8988T (cell line): Measurements from ENCODE around the gene TIMM8A.
"Not testable (repeated sequence)": the region's sequence is repeated elsewhere in the genome, so short reads cannot be mapped to it uniquely, and the experiment has no call there.

Source experiments
- DNase-seq: peaks from one replicate; pipeline ENCODE4 v3.0.0; 2011

The TIMM8A gene

DNA sequence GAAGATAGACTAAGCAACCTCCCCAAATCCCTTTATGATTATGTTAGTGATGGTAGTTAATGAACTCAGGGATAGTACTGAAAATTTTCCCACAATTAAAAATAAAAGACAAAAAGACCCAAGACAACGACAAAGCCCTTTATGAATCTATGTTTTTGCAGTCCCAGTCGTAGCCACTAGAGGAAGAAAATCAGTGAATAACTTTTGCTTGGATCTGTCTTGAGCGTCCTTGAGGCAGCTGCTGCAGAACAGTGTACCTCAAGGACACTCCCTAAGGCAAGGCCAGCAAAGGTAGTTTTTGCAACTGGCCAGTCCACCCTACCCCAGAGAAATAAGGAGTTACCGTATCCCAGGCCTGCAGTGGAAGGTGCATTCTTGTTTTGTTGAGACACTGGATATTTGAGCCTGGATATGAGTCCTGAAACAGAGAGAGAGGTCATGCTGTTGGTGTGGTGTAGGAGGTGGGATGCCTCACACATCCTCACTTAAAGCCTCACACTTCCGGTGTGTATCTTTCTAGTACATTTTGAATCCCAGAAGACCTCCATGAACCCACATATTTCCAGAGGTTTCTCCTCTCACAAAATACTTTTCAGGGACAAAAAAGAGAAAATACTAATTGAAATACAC lies 8.7 kb upstream of the TIMM8A start:
- no peak for DNase-seq

- DNase-seq = no peak
Measured at GRCh38 chrX:101349193-101349562, 636 bp upstream of the TIMM8A start.

DNA sequence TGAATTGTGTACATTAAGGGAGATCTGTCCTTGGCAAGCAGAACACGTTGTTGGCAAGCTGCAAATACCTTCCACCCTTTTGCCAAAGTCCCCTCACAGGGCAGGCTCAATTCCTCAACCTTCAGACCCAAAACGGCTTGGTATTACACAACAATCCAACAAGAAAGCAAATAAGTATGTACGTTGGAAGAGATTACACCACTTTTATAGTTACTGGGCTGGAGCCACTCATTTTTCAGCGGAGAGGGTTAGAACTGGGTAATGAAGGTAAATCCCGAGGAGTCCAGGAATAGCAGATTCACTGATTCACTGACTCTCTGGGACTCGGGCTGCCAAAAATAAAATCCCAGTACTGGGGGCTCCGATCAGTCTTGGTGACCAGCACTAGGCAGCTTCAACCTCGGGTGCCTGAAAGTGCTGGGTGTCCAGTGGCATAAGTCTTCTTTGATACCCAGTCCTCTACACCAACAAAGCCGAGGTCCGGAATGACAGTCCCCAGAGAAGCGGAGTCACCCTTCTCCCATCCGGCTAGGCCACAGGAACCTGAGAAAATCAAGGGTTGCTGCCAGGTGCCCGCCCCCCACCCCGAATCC lies 587 bp downstream of the TIMM8A start:
- DNase-seq = no peak

DNA sequence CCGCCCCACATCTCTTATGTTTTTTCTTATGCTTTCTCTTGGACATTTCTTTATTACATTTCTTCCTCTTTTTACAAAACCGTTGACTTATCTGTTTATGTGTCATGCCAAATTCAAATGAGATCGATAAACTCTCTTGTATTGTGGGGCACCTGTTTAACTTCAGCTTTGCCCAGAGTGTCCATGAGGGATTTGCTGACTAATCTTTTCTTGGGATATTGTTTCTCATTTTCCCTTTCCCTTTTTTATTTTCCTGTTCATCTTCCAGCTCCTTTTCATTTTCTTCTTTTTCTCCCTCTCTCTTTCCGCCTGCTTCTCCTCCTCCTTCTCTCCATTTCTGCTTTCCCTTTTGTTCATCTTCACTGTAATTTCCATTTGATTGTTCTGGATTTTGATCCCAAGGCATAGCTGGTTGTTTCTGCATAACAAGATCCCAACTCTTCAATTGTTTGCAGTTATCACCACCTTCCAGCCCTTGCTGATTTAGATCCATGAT lies 10.7 kb downstream of the TIMM8A start:
- no peak for DNase-seq

GRCh38 chrX:101334310-101334709 lies 14.2 kb downstream of the TIMM8A start:
- DNase-seq = not testable (repeated sequence)

DNA sequence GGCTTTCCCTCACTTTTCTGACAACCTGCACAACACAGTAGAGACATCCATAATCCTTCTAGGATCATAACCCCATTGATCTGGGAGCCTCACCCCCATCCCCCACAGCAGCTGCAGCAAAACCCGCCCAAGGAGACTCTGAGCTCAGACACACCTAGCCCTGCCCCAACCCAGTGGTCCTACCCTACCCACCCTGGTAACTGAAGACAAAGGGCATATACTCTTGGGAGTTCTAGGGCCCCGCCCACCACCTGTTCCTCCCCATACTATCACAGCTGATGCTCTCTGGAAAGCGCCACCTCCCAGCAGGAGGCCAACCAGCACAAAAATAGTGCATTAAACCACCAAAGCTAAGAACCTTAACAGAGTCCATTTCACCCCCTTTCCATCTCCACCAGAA lies 21.9 kb downstream of the TIMM8A start:
- not testable (repeated sequence) for DNase-seq

DNA sequence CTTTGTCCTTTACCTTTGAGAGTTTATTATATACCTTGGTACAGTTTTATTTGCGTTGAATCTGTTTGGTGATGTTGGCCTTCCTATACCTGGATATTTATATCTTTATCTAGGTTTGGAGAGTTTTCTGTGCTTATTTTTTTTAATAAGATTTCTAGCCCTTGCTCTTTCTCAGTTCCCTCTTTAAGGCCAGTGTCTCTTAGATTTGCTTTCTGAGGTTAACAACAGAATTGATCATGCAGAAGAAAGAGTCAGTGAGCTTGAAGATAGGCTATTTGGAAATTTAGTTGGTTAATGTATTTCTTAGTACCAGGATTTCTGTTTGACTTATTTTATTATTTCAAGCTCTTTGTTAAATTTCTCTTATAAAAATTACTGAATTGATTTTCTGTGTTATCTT lies 44.8 kb downstream of the TIMM8A start:
- no peak for DNase-seq
